GM23248 (cell line): Measurements from ENCODE around the gene REV3L.
"Not testable (repeated sequence)": the region's sequence is repeated elsewhere in the genome, so short reads cannot be mapped to it uniquely, and the experiment has no call there.

Experiments used
- EZH2 ChIP-seq: fragments of 200-600 bp; sonication (generic); IDR thresholded peaks from 2 replicates; pipeline ENCODE4 v1.6.1; 2018; ENCODE audit warnings: antibody characterized with exemption, mild to moderate bottlenecking; ENCODE audit not compliant: insufficient read depth, poor library complexity, severe bottlenecking
- EZH2phosphoT487 ChIP-seq: fragments of 200-600 bp; sonication (generic); IDR thresholded peaks from 2 replicates; pipeline ENCODE4 v1.6.1; 2018; ENCODE audit warnings: antibody characterized with exemption, moderate library complexity, mild to moderate bottlenecking, low read depth; ENCODE audit not compliant: insufficient read depth

DNA sequence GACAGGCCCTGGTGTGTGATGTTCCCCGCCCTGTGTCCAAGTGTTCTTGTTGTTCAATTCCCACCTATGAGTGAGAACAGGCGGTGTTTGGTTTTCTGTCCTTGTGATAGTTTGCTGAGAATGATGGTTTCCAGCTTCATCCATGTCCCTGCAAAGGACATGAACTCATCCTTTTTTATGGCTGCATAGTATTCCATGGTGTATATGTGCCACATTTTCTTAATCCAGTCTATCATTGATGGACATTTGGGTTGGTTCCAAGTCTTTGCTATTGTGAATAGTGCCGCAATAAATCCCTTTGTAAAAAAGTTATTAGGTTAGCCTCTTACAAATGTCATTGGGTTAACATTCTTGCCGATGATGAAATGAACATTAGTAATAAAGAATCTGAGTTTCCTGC lies 175.1 kb downstream of the REV3L start:
- not testable (repeated sequence) for TF ChIP-seq EZH2phosphoT487, EZH2
